GM18951 (cell line): ENCODE data around the gene TMEM232.
"Not testable (repeated sequence)": the region's sequence is repeated elsewhere in the genome, so short reads cannot be mapped to it uniquely, and the experiment has no call there.

Experiments
- POLR2A ChIP-seq: IDR thresholded peaks from 4 replicates; pipeline ENCODE4 v1.6.1; 2011; ENCODE audit warnings: mild to moderate bottlenecking; ENCODE audit not compliant: insufficient read length, insufficient read depth; ENCODE audit errors: extremely low read depth
- in situ Hi-C: fragments of 300-500 bp; cut with MboI; formaldehyde crosslinking; loops from one replicate; pipeline ENCODE4 v1.12.0; 2022; ENCODE audit warnings: low sequenced_read_pairs, mixed read lengths, inconsistent platforms; ENCODE audit not compliant: unreplicated experiment

TMEM232 gene

GRCh38 chr5:110687485-110687884 lies 39.0 kb downstream of the TMEM232 start:
- in situ Hi-C loops, result no loop called here
- TF ChIP-seq POLR2A, result no peak

GRCh38 chr5:110686270-110686669 lies 40.2 kb downstream of the TMEM232 start:
- TF ChIP-seq POLR2A, result no peak
- in situ Hi-C loops, result no loop called here

- TF ChIP-seq POLR2A, result no peak
- in situ Hi-C loops, result no loop called here
Measured at GRCh38 chr5:110681953-110682352, 44.5 kb downstream of the TMEM232 start.

DNA sequence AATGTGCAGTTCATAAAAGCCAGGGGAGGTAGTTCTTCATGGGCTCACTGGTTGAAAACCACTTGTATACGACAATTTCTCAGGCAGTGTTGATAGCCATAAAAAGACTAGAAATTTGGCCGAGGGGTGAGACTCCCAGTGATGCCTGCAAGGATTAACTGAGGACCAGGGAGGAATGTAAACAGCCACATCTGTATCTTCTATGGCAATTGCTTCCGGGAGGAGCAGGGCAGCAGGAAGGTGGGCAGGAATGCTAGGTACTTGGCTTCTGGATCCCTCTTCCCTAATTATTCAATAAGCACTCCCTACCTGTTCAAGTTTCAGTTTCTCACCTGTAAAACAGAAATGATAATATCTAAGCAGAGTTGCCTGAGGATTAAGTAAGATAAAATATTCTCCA lies 45.4 kb downstream of the TMEM232 start:
- in situ Hi-C loops, result no loop called here
- no peak for TF ChIP-seq POLR2A

- in situ Hi-C loops, result not testable (repeated sequence)
Measured at GRCh38 chr5:110676554-110676953, 49.9 kb downstream of the TMEM232 start.

DNA sequence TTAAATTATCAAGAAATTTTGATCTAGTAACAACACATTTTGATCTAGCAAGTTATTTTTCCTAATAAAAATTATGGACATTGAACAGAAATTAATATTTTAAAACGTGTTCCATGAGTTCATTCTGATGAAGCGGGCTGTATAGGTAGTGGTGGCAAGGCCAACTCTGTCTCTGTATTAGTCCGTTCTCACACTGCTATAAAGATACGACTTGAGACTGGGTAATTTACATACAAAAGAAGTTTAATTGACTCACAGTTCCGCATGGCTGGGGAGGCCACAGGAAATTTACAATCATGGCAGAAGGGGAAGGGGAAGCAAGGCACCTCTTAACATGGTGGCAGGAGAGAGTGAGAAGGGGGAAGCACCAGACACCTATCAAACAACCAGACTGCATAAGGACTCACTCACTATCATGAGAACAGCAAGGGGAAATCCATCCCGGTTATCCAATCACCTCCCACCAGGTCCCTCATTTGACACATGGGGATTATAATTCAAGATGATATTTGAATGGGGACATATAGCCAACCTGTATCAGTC lies 61.2 kb downstream of the TMEM232 start:
- in situ Hi-C loops, result no loop called here
- no peak for TF ChIP-seq POLR2A

DNA sequence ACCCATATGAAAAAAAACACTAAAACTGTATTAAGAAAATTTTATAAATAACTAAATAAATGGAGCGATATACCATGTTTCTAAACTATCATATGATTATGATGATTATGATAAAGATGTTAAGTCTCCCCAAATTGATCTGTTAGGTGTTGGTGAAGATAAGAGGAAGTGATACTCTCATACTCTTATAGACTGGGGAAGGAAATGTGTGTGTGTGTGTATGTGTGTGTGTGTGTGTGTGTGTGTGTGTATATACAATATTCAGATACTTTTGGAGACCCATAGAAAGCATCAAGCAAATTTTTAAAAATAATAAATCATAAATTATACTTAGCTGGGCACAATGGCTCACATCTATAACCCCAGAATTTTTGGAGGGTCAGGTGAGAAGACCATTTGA lies 62.9 kb downstream of the TMEM232 start:
- TF ChIP-seq POLR2A, result no peak
- in situ Hi-C loops, result no loop called here

DNA sequence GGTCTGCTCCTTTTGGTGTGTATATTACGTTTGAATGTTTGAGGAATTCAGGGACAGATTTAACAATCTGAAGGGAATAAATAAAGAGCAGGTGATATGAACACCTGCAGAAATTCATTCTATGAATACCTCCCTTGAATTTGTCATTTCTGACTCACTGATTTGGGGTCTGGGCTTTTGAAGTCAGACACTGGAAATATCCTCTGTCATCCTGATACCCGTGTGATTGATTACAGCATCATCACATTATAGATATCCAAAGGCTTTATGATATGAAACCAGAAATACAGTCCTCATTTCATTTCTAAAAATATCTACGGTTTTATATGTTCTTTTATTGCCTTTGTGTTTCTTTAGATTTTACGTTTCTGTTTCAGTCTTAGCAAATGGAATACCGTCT lies 68.5 kb downstream of the TMEM232 start:
- TF ChIP-seq POLR2A, result no peak
- in situ Hi-C loops, result no loop called here

GRCh38 chr5:110653231-110653970 lies 73.1 kb downstream of the TMEM232 start:
- no peak for TF ChIP-seq POLR2A

GRCh38 chr5:110651507-110651906 lies 75.0 kb downstream of the TMEM232 start:
- no peak for TF ChIP-seq POLR2A
- in situ Hi-C loops, result no loop called here

More at GRCh38 chr5:110653231-110653970, 73.1 kb downstream of the TMEM232 start:
- in situ Hi-C loops, result no loop called here

DNA sequence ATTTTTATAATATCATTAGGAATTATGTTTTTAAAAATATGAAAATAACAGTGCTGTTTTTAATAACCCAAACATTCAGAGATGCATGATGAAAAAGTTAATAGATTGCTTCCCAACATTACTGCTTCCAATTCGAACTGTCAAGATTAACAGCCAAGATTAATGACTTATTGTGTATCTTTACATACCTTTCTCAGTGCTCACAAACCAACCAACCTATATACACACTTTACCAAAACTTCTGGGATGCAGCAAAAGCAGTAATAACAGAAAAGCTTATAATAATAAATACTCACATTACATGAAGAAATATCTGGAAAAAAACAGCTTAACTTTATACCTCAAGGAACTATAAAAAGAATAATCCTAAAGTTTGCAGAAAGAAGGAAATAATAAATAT lies 82.1 kb downstream of the TMEM232 start:
- in situ Hi-C loops, result no loop called here
- TF ChIP-seq POLR2A, result no peak

DNA sequence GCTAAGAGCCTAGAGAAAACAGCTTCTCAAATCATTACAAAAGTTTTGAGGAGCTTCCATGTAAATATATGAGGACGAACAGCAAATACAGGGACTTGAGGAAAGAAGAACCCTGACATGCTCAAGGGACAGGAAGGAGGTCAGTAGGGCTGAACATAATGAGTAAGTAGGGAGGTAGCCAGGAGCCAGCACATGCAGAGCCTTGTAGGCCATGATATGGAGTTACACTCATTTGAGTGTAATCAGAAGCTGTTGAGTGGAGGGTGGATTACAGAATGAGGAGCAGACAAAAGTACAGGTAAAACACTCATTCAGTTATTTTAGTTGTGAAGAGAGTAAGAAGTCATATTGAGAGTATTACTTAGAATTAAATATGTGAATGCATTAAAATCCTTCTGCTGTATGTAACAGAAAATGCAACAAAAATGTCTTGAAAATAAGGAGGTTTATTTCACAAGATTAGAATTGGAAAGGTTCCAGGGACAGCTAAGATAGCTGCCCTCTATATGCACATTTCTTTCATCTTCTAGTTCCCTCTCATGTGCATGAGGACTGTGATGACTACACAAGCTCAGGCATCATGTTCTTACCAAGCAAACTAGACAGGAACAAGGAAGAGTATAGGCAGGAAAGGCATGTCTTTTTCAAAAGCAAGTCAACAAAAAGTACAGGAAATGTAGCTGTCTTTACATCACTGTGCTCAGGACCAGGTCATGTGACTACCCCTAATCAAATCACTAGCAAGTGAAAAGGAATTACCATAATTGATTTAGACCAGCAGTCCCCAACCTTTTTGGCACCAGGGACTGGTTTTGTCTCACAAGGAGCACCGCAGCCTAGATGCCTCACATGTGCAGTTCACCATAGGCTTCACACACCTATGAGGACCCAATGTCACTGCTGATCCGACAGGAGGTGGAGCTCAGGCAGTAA lies 87.2 kb downstream of the TMEM232 start:
- in situ Hi-C loops, result no loop called here
- TF ChIP-seq POLR2A, result no peak

- in situ Hi-C loops, result no loop called here
- no peak for TF ChIP-seq POLR2A
Measured at GRCh38 chr5:110634475-110634874, 92.0 kb downstream of the TMEM232 start.
